Eye (tissue), 1 donor: ENCODE results near the gene GP1BA.
"Not testable (repeated sequence)": the region's sequence is repeated elsewhere in the genome, so short reads cannot be mapped to it uniquely, and the experiment has no call there.

ENCODE experiments used
- DNase-seq: peaks from one replicate; pipeline ENCODE4 v3.0.0-alpha.2; 2015

Gene GP1BA

DNA sequence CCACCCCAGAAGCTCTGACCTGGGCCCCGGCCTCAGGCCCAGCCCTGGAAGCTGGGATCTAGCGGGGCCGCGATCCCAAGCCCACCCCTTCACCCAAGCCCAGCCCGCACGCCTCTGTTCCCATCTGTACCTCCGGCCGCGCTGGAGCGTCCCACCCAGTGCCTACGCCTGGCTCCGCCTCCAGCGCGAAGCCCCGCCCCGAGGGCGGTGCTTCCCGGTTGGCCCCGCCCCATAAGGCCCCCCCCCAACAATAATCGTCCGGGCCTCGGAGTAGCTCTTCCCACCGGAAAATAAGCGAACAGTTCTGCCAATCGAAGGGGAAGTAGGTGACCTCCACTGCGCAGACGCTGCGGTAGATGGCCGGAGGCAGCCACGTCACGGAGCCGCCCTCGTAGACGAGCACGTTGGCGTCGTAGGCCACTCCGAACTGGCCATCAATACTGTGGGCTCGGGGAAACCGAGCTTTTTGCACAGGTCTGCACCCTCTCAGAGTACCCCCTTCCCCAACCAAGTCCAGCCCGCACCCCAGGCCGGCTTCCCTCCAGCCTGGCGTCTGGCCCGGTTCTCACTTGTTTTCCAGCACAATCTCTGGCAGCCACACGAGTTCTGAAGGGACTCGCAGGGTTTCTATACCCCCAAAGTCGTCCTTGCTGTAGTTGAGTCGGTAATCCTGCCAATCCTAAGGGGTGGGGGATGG lies 30.3 kb upstream of the GP1BA start:
- peak; percentile 41 for DNase-seq

GRCh38 chr17:4902540-4902939 lies 29.5 kb upstream of the GP1BA start:
- no peak for DNase-seq

DNA sequence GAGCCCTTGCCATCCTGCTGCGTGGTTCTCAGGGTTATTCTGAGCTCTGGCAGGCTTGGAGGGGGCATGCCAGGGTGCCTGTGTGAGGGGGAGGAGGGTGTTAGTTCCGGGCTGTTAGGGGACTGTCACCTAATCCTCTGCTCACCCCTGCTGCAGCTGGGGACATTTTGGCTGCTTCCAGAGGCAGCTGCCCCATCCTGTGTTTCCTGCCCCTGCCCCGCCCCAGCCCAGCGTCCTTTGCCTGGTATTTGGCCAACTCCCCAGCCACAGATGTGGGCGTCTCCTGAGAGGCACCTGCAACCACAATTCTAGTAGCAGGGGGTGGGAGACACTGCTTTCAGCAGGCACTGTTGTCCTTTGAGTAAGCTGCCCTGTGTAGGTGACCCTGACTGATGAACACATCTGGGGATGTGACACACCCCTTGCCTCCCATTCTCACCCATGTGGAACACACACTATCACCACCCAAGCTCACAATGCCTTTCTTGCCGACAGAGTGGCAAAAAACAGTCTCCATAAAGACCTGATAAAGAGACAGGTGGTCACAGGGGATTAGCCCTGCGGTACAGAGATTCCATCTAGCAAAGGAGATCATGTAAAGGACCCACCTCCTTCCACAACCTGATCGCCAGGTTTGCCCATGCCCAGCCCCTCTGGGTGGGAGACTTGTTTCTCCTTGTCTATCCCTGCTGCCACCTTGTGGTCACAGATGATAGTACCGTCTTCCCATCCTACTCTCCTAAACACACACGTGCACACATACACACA lies 28.8 kb upstream of the GP1BA start, which contains the start of gene CHRNE:
Gene CHRNE, minus strand, starts transcription at position 48 of the 768 bp plus-strand sequence. Its CDS starts 35 bp downstream, at position 13.
- DNase-seq = peak; percentile 91

DNA sequence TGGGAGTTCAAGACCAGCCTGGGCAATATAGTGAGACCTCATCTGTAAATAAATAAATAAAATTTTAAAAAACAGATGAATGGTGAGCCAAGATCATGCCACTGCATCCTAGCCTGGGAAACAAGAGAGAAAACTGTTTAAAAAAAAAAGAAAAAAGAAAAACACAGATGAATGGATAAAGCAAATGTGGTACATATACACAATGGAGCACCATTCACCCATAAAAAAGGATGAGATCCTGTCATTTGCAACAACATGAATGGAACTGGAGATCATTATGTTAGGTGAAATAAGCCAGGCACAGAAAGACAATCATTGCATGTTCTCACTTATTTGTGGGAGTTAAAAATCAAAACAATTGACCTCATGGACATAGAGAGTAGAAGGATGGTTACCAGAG lies 25.4 kb upstream of the GP1BA start:
- DNase-seq = not testable (repeated sequence)

GRCh38 chr17:4908301-4908700 lies 23.8 kb upstream of the GP1BA start:
- peak; percentile 38 for DNase-seq

- peak; percentile 92 for DNase-seq
Observed at GRCh38 chr17:4908711-4909496, 23.2 kb upstream of the GP1BA start.

- peak; percentile 11 for DNase-seq
Observed at GRCh38 chr17:4913994-4914393, 18.1 kb upstream of the GP1BA start.

- not testable (repeated sequence) for DNase-seq
Observed at GRCh38 chr17:4914551-4914950, 17.5 kb upstream of the GP1BA start.

GRCh38 chr17:4919511-4920047 lies 12.5 kb upstream of the GP1BA start:
- DNase-seq = no peak

GRCh38 chr17:4920351-4921048 lies 11.6 kb upstream of the GP1BA start:
- DNase-seq = no peak

- DNase-seq = no peak
Observed at GRCh38 chr17:4921320-4921719, 10.8 kb upstream of the GP1BA start.

GRCh38 chr17:4926577-4927335 lies 5.3 kb upstream of the GP1BA start:
- not testable (repeated sequence) for DNase-seq

- DNase-seq = no peak
Observed at GRCh38 chr17:4928881-4929280, 3.2 kb upstream of the GP1BA start.

GRCh38 chr17:4932756-4933155 lies 679 bp downstream of the GP1BA start:
- no peak for DNase-seq

- no peak for DNase-seq
Observed at GRCh38 chr17:4933646-4934045, 1.6 kb downstream of the GP1BA start.

GRCh38 chr17:4934173-4934979 lies 2.3 kb downstream of the GP1BA start:
- peak; percentile 19 for DNase-seq

GRCh38 chr17:4935650-4936049 lies 3.6 kb downstream of the GP1BA start:
- no peak for DNase-seq

- no peak for DNase-seq
Observed at GRCh38 chr17:4936436-4936835, 4.4 kb downstream of the GP1BA start.

- DNase-seq = no peak
Observed at GRCh38 chr17:4937553-4937952, 5.5 kb downstream of the GP1BA start.

DNA sequence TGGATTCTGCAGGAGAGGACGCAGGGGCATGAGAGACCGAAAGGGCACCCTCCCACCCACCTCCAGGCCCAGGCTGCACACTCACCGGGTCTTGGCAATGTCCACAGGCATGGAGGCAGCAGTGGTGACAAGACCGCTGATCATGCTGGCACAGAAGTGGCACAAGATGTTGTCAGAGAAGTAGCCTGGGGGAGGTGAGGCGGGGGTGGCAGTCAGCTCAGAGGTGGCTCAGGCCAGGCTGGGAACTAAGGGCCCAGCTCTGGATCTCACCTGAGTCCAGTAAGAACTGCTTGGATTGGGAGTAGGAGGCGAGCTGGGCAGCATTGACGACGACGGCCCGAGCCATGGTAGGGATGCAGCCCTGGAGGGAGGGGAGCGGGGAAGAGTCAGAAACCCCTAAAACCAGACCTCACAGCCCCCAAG lies 6.0 kb downstream of the GP1BA start:
- DNase-seq = no peak
